Renal cortical epithelial cell (primary cell): Measurements from ENCODE around the gene PPM1E. TPM values are rescaled to one million over a fixed set of nuclear protein-coding genes. Genes with fewer than 3 reads are reported as not detected.
"Not testable (repeated sequence)": the region's sequence is repeated elsewhere in the genome, so short reads cannot be mapped to it uniquely, and the experiment has no call there.

ENCODE experiments used
- DNase-seq: peaks from one replicate; pipeline ENCODE4 v3.0.0-alpha.2; 2011; ENCODE audit warnings: low read depth
- total RNA-seq: library from RNA; depleted of rRNA; stranded (reverse); fragments of >200 nt; gene quantifications from 2 replicates; pipeline ENCODE4 v1.2.3, GENCODE V29; 2014

The PPM1E gene
- total RNA-seq: 0.17 and 0.89 TPM in 2 replicates

DNA sequence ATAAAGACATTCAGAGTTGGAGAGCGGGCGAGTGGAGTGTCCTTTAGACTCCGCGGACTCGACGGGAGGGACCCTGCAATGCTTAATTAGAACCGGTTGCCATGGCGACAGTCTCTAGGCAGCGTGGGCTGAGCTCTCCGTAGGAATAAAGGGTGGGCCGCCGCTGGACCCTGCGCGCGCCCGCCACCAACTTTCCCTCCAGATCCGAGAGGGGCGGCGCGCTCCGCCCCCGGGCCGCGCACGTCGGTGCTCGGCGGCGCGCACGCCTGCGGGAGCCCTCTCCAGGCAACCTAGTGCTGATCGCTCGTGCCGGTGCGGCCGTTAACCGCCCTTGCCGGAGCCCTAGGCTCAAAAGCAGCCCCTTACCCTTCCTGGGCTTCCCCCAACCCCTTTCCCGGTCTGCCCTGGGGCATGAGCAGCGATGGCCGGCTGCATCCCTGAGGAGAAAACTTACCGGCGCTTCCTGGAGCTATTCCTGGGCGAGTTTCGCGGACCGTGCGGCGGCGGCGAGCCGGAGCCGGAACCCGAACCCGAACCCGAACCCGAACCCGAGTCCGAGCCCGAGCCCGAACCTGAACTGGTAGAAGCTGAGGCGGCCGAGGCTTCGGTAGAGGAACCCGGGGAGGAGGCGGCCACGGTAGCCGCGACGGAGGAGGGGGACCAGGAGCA lies at the start of gene PPM1E:
PPM1E (plus strand) TSS at position 278 of the 669 bp plus-strand sequence.
- peak; percentile 7 for DNase-seq

DNA sequence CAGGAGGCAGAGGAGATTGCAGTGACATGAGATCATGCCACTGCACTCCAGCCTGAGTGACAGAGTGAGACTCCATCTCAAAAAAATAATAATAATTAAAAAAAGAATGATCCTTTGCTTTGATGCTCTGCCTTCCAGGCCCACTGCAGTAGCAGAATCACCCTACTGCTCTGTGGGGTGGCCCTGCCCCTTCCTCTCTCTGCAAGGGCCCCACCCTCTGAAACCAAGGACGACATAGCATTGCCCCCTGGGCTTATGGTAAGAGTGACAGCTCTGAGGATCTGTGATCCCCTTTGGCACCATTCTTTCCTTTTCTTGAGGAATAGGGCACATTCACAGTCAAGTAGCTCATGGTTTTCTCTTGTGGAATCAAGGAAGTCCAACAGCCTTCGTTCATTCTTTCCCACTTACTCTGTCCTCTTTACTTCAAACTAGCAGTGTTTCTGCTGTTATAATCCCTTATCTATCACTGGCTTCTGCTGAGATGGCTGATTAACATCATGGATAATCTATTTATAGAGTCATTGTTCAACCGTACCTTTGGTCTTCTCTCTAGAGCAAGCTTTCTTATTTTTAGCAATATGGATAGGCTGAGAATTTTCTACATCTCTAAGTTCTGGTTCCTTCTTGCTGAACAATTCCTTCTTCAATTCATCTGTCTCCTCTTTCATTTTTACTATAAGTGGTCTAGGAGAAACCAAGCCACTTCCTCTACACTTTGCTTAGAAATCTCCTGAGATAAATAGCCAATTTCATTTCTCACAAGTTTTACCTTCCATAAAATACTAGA lies 49.1 kb upstream of the PPM1E start:
- no peak for DNase-seq

DNA sequence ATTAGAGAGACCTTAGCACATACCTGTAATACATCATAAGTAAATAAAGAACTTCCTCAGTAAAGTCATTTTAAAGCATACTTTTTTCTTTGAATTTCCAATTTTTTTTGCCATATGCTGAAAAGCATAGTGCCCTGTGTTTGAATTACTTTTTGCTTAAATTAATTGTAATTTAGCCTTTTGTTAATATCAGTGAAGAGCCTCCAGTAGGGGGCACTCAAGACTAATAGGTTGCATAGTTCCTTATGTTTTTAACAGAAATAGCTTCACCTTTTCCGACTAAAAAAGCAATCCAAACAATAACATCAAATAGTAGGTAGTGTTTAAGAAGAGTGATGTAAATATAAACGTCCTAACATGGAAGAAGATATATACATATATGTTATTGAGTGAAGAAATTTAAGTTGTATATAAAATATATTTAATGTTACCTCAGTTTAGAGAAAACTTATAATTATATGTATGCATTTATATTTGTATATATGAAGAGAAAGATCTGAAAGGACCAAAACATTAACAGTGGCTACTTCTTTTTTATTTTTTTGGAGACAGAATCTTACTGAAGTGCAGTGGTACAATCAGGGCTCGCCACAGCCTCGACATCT lies 44.6 kb upstream of the PPM1E start:
- peak; percentile 61 for DNase-seq

DNA sequence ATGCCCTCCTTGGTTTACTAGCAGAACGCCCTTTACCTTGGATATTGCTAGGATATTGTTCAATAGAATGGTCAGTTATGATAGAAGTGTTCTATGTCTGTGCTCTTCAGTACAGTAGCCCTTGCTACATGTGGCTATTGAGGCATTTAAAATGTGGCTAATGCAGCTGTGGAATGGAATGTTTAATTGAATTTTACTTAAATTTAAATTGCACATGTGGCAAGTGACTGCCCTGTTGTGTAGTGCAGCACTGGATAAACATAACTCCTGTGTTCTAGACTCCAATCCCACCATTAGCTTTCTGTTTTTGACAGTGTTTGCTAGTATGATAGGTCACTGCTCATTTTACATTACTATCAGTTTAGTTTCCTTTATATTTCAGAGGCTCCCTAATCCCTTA lies 33.4 kb upstream of the PPM1E start:
- no peak for DNase-seq

DNA sequence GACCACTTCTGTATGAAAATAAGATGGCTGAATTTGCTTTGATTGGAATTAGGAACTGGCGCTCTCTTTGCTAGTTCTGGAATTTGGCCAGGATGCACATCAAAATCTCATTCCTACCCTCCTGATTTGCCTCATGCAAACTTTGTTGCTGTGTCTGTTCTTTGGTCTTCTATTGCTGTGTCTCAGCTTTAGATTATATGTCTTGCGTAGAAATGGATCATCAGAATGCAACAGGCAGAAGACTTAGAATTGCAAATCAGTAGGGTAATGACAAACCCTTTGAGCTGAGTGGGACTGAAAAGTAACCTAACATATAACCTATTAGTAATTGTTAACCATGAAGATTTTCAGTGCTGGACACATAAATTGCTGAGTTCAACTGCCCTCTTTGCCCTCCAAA lies 33.0 kb upstream of the PPM1E start:
- DNase-seq: no peak

- DNase-seq: no peak
These were observed 26.9 kb upstream of the PPM1E start for GRCh38 chr17:58728798-58729197.

DNA sequence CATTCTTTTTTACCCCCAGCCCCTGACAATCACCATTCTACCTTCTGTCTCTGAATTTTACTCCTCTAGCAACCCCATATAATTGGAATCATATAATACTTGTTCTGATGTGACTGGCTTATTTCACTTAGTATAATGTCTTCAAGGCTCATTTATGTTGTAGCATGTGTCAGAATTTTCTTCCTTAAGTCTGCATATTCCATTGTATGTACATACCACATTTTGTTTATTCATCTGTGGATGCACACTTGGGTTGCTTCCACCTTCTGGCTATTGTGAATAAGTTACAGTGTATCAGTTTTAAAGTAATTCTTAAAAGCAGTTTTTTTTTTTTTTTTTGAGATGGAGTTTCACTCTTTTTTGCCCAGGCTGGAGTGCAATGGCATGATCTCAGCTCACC lies 24.7 kb upstream of the PPM1E start:
- DNase-seq: no peak

GRCh38 chr17:58734040-58734439 lies 21.6 kb upstream of the PPM1E start:
- DNase-seq: no peak

DNA sequence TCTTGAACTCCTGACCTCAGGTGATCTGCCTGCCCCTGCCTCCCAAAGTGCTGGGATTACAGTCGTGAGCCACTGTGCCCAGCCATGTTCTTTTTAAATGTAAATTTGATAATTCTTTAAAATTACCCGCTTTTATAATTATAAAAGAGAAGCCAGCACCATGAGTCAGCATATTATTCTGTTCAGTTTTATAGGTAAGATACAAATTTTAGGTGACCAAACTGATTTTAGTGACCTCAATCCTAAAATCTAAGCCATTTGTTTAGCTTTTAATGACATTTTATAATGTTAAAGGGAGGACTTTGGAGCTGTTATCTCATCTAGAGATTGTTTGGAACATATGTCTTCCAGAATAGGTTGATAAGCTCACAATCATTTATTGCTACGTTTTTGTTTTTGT lies 20.8 kb upstream of the PPM1E start:
- DNase-seq: no peak

DNA sequence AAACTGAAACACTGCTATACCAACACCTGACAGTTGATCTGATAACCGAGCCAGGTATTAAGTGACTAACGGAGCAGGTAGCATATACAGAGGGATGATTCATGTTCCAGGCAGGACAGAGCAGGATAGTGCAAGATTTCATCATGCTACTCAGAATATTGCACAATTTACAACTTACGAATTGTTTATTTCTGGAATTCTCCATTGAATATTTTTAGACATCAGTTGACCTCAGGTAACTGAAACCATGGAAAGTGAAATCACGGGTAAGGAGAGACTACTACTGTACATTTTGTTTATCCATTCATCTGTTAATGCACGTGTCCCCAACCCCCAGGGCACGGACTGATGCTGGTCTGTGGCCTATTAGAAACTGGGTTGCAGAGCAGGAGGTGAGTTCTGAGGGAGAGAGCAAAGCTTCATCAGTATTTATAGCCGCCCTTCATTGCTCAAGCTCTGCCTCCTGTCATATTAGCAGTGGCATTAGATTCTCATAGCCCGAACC lies 14.5 kb upstream of the PPM1E start:
- peak; percentile 79 for DNase-seq

GRCh38 chr17:58747674-58748073 lies 8.0 kb upstream of the PPM1E start:
- DNase-seq: no peak

- DNase-seq: not testable (repeated sequence)
These were observed 6.0 kb upstream of the PPM1E start for GRCh38 chr17:58749627-58750026.

DNA sequence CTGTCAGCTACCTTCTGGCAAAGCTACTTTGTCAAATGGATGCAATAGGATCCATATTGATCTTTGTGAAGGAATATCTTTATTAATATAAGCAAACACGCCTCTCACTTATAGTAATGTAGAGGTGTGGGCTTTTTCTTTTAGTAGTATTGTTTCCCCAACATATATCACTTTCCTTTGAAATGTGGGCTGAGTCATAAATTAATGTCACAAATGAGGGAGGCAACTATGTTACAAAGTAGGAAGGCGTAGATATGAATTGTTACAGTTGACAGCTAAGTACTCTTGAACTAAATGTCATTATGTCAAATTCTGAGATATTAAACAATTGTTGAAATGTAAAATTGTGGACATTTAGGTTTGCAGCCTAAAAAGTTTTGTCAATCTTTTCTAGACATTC lies 2.6 kb upstream of the PPM1E start:
- no peak for DNase-seq

GRCh38 chr17:58755269-58755576 lies 431 bp upstream of the PPM1E start:
- DNase-seq: peak; percentile 18

- DNase-seq: no peak
These were observed 850 bp downstream of the PPM1E start for GRCh38 chr17:58756246-58757161.

DNA sequence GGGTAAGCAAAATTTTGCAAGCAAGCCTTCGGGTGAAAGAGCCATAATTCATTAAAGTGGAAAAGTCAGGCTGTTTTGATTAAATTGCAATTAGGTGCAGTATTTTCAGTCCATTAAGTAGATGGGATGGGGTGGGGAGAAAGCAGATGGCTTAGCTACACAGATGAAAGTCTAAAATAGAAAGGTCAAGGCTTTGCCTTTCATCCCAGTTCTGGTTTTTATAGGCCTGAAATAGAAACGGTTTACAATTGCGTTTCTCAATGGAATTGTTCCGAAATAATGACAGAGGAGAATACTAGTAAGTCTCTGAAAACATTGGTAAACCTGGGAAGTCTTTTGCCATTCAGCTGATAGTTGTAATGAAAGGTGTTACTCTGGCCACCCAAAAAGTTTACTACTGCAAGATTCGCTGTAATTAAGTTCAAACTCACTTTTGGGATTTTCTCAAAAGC lies 1.5 kb downstream of the PPM1E start:
- DNase-seq: no peak

DNA sequence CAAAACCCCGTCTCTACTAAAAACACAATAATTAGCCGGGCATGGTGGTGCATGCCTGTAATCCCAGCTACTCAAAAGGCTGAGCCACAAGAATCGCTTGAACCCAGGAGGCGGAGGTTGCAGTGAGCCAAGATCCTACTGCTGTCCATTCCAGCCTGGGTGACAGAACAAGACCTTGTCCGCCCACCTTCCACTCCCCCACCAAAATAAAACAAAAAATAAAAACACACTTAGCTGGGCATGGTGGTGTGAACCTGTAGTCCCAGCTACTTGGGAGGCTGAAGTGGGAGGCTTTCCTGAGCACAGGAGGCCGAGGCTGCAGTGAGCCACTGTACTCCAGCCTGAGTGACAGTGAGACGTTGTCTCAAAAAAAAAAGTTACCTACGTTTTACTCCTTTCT lies 3.2 kb downstream of the PPM1E start:
- no peak for DNase-seq

GRCh38 chr17:58759522-58759921 lies 3.9 kb downstream of the PPM1E start:
- DNase-seq: no peak

- DNase-seq: no peak
These were observed 4.6 kb downstream of the PPM1E start for GRCh38 chr17:58760248-58760647.

GRCh38 chr17:58763263-58763662 lies 7.6 kb downstream of the PPM1E start:
- DNase-seq: no peak

GRCh38 chr17:58764373-58764772 lies 8.7 kb downstream of the PPM1E start:
- DNase-seq: peak; percentile 79

DNA sequence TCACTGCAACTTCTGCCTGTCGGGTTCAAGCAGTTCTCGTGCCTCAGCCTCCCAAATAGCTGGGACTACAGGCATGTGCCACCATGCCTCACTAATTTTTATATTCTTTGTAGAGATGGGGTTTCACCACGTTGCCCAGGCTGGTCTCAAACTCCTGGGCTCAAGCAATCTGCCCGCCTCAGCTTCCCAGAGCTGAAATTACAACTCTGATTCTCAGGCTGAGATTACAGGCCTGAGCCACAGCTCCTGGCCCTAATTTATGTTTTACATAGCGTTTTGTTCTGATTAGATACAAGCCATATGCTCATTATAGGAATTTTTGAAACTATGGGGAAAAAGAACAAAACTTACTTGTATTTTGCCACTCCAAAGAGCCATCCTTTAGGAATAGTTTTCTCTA lies 22.8 kb downstream of the PPM1E start:
- not testable (repeated sequence) for DNase-seq
